ENCODE measurements around the gene CCDC60.

DNA sequence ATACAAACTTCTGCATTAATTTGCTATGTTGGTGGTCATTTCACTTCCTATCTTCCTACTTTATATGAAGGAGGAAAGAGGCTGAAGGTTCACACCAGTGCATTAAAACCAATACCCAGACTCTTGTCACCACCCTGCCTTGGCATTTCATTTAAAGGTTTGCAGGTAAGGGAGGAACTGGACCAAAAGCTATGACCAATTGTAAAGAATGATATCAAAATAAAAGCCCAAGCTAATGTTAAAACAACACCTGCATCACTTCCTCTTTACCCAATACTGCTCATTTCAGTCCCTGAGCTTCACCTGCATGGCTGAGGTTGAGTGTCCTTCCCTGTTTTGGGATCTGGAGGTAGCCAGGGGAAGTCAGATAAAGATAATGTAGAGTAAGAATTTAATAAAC, 211.8 kb downstream of the CCDC60 start:
- TF ChIP-seq, protein P1, sequence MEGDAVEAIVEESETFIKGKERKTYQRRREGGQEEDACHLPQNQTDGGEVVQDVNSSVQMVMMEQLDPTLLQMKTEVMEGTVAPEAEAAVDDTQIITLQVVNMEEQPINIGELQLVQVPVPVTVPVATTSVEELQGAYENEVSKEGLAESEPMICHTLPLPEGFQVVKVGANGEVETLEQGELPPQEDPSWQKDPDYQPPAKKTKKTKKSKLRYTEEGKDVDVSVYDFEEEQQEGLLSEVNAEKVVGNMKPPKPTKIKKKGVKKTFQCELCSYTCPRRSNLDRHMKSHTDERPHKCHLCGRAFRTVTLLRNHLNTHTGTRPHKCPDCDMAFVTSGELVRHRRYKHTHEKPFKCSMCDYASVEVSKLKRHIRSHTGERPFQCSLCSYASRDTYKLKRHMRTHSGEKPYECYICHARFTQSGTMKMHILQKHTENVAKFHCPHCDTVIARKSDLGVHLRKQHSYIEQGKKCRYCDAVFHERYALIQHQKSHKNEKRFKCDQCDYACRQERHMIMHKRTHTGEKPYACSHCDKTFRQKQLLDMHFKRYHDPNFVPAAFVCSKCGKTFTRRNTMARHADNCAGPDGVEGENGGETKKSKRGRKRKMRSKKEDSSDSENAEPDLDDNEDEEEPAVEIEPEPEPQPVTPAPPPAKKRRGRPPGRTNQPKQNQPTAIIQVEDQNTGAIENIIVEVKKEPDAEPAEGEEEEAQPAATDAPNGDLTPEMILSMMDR (IDR thresholded peaks at IDR 0.05 in 8 of 11, conservative IDR thresholded peaks at IDR 0.05 in 3 of 11), result no peak
- no peak for TF ChIP-seq POLR2AphosphoS5 (IDR thresholded peaks at IDR 0.05)
- no peak for TF ChIP-seq POLR2A (IDR thresholded peaks at IDR 0.05)
